ENCODE data around the gene RNF144A. TPM values are rescaled to one million over a fixed set of nuclear protein-coding genes. Genes with fewer than 3 reads are reported as not detected.

RNF144A gene
- total and polyA plus RNA-seq, 2 of the 13 experiments (the other 11 are each of a cell fraction or from before 2014, with no cell fraction given): 13.9 to 16.5 TPM

DNA sequence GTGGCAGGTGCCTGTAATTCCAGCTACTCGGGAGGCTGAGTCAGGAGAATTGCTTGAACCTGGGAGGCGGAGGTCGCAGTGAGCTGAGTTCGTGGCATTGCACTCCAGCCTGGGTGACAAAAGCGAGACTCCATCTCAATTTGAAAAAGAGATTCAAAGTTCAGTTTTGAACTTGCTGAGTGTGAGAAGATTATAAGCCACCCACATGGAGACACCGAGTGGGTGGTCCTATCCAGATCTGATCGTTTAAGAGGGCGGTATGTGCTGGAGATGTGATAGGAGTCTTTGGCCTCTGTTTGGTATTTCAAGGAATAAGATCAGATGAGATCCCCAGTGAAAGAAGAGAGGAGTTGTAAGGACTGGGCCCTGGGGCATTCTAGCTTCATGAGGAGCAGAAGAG lies 25.6 kb downstream of the RNF144A start:
- FAIRE-seq (no peak), ATAC-seq (no peak), DNase-seq (ENCODE audit: low spot score) (no peak)
- Histone ChIP-seq H3K4me3 (replicated peaks in 1 of 3; ENCODE audit: insufficient read depth in 1 of 3, low read depth in 2 of 3, low read length in 3 of 3) (no peak overlapping the region), H4K20me1 (ENCODE audit: insufficient read depth, low read length) (no peaks in the 10 kb centered on the region), H2AFZ (ENCODE audit: low read length) (no peak overlapping the region), H3K4me1 (ENCODE audit: insufficient read depth, low read length) (no peaks in the 10 kb centered on the region), H3K9me3 (ENCODE audit: low read length) (no peaks in the 10 kb centered on the region), H3K27me3 (ENCODE audit: control insufficient read depth in 1 of 2, insufficient read depth in 2 of 2, low read length in 2 of 2) (no peaks in the 10 kb centered on the region), H3K79me2 (ENCODE audit: insufficient read depth, low read length) (no peaks in the 10 kb centered on the region), H3K4me2 (ENCODE audit: low read depth, low read length) (no peak overlapping the region), H3K27ac (ENCODE audit: extremely low read length, insufficient read depth, low read length) (no peak overlapping the region), H3K36me3 (replicated peaks in 1 of 2; ENCODE audit: control insufficient read depth in 1 of 2, insufficient read depth in 2 of 2, low read length in 2 of 2) (peaks cover 6 to 30% of the 10 kb centered on the region in 2 experiments), H3K9ac (ENCODE audit: insufficient read depth, low read depth, low read length) (no peak overlapping the region)
- no TSS peak for BruUV-seq (replicated peaks)
- 94% methylated on average over 8 of the region's 8 CpGs for WGBS (ENCODE audit: low lambda C conversion rate)
- ChIA-PET CTCF (ENCODE audit: low intra/inter-chr PET ratio, low total read pairs) (no interaction called here), POLR2A (no interaction called here)
- intact Hi-C loops (cut with micrococcal nuclease; ENCODE audit: unreplicated experiment): no loop called here
- TF ChIP-seq SYNCRIP (IDR thresholded peaks at IDR 0.05; ENCODE audit: insufficient read depth, low read depth, low read length) (no peak), ZNF556 (CRISPR knock-in tag; IDR thresholded peaks at IDR 0.05; ENCODE audit: borderline replicate concordance) (no peak), ZNF317 (CRISPR knock-in tag; IDR thresholded peaks at IDR 0.05) (no peak), TSC22D2 (CRISPR knock-in tag; IDR thresholded peaks at IDR 0.05; ENCODE audit: borderline replicate concordance) (no peak), KLF9 (CRISPR knock-in tag; IDR thresholded peaks at IDR 0.05; ENCODE audit: low read depth) (no peak), ZNF354B (CRISPR knock-in tag; IDR thresholded peaks at IDR 0.05) (no peak), ZNF644 (CRISPR knock-in tag; IDR thresholded peaks at IDR 0.05; ENCODE audit: low read depth) (no peak), PPARG (CRISPR knock-in tag; conservative IDR thresholded peaks at IDR 0.05) (no peak)
- TF ChIP-seq, protein P1, sequence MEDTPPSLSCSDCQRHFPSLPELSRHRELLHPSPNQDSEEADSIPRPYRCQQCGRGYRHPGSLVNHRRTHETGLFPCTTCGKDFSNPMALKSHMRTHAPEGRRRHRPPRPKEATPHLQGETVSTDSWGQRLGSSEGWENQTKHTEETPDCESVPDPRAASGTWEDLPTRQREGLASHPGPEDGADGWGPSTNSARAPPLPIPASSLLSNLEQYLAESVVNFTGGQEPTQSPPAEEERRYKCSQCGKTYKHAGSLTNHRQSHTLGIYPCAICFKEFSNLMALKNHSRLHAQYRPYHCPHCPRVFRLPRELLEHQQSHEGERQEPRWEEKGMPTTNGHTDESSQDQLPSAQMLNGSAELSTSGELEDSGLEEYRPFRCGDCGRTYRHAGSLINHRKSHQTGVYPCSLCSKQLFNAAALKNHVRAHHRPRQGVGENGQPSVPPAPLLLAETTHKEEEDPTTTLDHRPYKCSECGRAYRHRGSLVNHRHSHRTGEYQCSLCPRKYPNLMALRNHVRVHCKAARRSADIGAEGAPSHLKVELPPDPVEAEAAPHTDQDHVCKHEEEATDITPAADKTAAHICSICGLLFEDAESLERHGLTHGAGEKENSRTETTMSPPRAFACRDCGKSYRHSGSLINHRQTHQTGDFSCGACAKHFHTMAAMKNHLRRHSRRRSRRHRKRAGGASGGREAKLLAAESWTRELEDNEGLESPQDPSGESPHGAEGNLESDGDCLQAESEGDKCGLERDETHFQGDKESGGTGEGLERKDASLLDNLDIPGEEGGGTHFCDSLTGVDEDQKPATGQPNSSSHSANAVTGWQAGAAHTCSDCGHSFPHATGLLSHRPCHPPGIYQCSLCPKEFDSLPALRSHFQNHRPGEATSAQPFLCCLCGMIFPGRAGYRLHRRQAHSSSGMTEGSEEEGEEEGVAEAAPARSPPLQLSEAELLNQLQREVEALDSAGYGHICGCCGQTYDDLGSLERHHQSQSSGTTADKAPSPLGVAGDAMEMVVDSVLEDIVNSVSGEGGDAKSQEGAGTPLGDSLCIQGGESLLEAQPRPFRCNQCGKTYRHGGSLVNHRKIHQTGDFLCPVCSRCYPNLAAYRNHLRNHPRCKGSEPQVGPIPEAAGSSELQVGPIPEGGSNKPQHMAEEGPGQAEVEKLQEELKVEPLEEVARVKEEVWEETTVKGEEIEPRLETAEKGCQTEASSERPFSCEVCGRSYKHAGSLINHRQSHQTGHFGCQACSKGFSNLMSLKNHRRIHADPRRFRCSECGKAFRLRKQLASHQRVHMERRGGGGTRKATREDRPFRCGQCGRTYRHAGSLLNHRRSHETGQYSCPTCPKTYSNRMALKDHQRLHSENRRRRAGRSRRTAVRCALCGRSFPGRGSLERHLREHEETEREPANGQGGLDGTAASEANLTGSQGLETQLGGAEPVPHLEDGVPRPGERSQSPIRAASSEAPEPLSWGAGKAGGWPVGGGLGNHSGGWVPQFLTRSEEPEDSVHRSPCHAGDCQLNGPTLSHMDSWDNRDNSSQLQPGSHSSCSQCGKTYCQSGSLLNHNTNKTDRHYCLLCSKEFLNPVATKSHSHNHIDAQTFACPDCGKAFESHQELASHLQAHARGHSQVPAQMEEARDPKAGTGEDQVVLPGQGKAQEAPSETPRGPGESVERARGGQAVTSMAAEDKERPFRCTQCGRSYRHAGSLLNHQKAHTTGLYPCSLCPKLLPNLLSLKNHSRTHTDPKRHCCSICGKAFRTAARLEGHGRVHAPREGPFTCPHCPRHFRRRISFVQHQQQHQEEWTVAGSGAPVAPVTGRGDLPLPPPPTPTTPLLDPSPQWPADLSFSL (CRISPR knock-in tag; IDR thresholded peaks at IDR 0.05): no peak
- TF ChIP-seq, protein P2, sequence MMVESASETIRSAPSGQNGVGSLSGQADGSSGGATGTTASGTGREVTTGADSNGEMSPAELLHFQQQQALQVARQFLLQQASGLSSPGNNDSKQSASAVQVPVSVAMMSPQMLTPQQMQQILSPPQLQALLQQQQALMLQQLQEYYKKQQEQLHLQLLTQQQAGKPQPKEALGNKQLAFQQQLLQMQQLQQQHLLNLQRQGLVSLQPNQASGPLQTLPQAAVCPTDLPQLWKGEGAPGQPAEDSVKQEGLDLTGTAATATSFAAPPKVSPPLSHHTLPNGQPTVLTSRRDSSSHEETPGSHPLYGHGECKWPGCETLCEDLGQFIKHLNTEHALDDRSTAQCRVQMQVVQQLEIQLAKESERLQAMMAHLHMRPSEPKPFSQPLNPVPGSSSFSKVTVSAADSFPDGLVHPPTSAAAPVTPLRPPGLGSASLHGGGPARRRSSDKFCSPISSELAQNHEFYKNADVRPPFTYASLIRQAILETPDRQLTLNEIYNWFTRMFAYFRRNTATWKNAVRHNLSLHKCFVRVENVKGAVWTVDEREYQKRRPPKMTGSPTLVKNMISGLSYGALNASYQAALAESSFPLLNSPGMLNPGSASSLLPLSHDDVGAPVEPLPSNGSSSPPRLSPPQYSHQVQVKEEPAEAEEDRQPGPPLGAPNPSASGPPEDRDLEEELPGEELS (CRISPR knock-in tag; IDR thresholded peaks at IDR 0.05): no peak
- TF ChIP-seq, protein P3, sequence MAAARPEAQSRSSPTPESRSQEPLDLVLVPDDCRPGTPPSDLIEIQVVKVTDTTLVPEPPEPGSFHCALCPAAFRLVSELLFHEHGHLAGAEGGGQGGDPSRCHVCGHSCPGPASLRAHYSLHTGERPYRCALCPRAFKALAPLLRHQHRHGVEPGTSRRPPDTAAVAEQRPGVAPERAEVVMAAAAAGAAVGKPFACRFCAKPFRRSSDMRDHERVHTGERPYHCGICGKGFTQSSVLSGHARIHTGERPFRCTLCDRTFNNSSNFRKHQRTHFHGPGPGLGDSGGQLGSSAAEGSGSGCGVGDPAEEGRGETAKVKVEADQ (CRISPR knock-in tag; IDR thresholded peaks at IDR 0.05; ENCODE audit: borderline replicate concordance): no peak
- TF ChIP-seq, protein P4, sequence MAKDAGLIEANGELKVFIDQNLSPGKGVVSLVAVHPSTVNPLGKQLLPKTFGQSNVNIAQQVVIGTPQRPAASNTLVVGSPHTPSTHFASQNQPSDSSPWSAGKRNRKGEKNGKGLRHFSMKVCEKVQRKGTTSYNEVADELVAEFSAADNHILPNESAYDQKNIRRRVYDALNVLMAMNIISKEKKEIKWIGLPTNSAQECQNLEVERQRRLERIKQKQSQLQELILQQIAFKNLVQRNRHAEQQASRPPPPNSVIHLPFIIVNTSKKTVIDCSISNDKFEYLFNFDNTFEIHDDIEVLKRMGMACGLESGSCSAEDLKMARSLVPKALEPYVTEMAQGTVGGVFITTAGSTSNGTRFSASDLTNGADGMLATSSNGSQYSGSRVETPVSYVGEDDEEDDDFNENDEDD (CRISPR knock-in tag; IDR thresholded peaks at IDR 0.05; ENCODE audit: borderline replicate concordance): no peak
- TF ChIP-seq, protein P5, sequence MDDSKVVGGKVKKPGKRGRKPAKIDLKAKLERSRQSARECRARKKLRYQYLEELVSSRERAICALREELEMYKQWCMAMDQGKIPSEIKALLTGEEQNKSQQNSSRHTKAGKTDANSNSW (CRISPR knock-in tag; IDR thresholded peaks at IDR 0.05; ENCODE audit: borderline replicate concordance): no peak
- in situ Hi-C loops (cut with HindIII; ENCODE audit: extremely low pct_ligation_motif_present, low pct_unique_long_range_greater_than_20kb): no loop called here

Data from HepG2 (cell line).